Common myeloid progenitor, CD34-positive (primary cell): ENCODE results near the gene TRIM65.
A peak's percentile ranks its signal among the peaks of the same experiment; 100 is the strongest.

Experiments
- CTCF ChIA-PET: fragments of 350-600 bp; sonication (Branson Sonifier 250); formaldehyde crosslinking; loops from one replicate; lab custom pipeline; 2021; ENCODE audit warnings: antibody characterized with exemption; lab: Charles Lee
- POLR2A ChIA-PET: fragments of 350-600 bp; sonication (Branson Sonifier 250); formaldehyde crosslinking; loops from one replicate; lab custom pipeline; 2021; ENCODE audit warnings: antibody characterized with exemption; lab: Charles Lee
- DNase-seq, 3 donors: peaks; one replicate each; pipeline versions ENCODE4 v3.0.0 to v3.0.0-alpha.2; 2013
- H3K27ac ChIP-seq, 2 experiments: 1 replicate in 1 of 2; 2 replicates in 1 of 2; pipeline ENCODE4 v1.7.0; 2013; ENCODE audit warnings: inconsistent platforms in 2 of 2, low read length in 2 of 2, mild to moderate bottlenecking in 2 of 2, low read depth in 1 of 2, moderate library complexity in 1 of 2; ENCODE audit not compliant: severe bottlenecking in 2 of 2, insufficient read depth in 1 of 2, poor library complexity in 1 of 2
- H3K27me3 ChIP-seq, 5 experiments: replicated peaks in 2 of 5; 1 replicate in 3 of 5; 2 replicates in 2 of 5; pipeline versions ENCODE4 v1.6.1 to v1.7.0; 2013; ENCODE audit warnings: low read length in 4 of 5, mild to moderate bottlenecking in 2 of 5, moderate library complexity in 2 of 5, inconsistent platforms in 1 of 5; ENCODE audit not compliant: insufficient read depth in 5 of 5, control insufficient read depth in 4 of 5
- H3K36me3 ChIP-seq, 4 experiments: 1 replicate in 2 of 4; 2 replicates in 2 of 4; pipeline versions ENCODE4 v1.6.1 to v1.7.0; 2013; ENCODE audit warnings: low read length in 3 of 4, control low read depth in 1 of 4, mild to moderate bottlenecking in 1 of 4; ENCODE audit not compliant: control insufficient read depth in 4 of 4, insufficient read depth in 4 of 4
- H3K4me1 ChIP-seq, 4 experiments: 1 replicate in 3 of 4; 2 replicates in 1 of 4; pipeline versions ENCODE4 v1.6.1 to v1.7.1; 2013; ENCODE audit warnings: low read length in 3 of 4, mild to moderate bottlenecking in 3 of 4, control low read depth in 1 of 4, inconsistent platforms in 1 of 4, moderate library complexity in 1 of 4; ENCODE audit not compliant: control insufficient read depth in 4 of 4, insufficient read depth in 4 of 4; ENCODE audit errors: control extremely low read depth in 1 of 4
- H3K4me3 ChIP-seq, 7 experiments: 1 replicate in 4 of 7; 2 replicates in 3 of 7; pipeline versions ENCODE4 v1.5.1 to v1.7.0; 2013; ENCODE audit warnings: mild to moderate bottlenecking in 7 of 7, low read length in 6 of 7, moderate library complexity in 6 of 7, inconsistent platforms in 2 of 7, low read depth in 2 of 7, control low read depth in 1 of 7; ENCODE audit not compliant: insufficient read depth in 4 of 7, control insufficient read depth in 1 of 7; ENCODE audit errors: extremely low read depth in 1 of 7
- H3K9me3 ChIP-seq, 5 experiments: 1 replicate in 4 of 5; 2 replicates in 1 of 5; pipeline versions ENCODE4 v1.6.1 to v1.7.1; 2013; ENCODE audit warnings: low read length in 4 of 5, mild to moderate bottlenecking in 2 of 5, inconsistent platforms in 1 of 5, low read depth in 1 of 5, moderate library complexity in 1 of 5; ENCODE audit not compliant: control insufficient read depth in 4 of 5, insufficient read depth in 2 of 5; ENCODE audit errors: control extremely low read depth in 1 of 5
- WGBS: methylation state at CpG from one replicate; pipeline ENCODE4 v1.1.5; 2013; ENCODE audit not compliant: insufficient coverage; 5-methylcytosine and 5-hydroxymethylcytosine counted together

The TRIM65 gene

GRCh38 chr17:75839942-75840798 lies 56.6 kb downstream of the TRIM65 start:
- POLR2A ChIA-PET = no interaction called here
- no peak for DNase-seq
- Histone ChIP-seq H3K4me1 (peaks cover 0 to 31% (median 28%) of the 10 kb centered on the region in 4 experiments), H3K9me3 (no peaks in the 10 kb centered on the region), H3K36me3 (peaks cover 11 to 52% (median 44%) of the 10 kb centered on the region in 4 experiments), H3K4me3 (no peak overlapping the region), H3K27ac (peak overlapping the region in 1 of 2 experiments; percentile 6), H3K27me3 (no peaks in the 10 kb centered on the region)
- CTCF ChIA-PET = interaction anchor here (2.0 to 14.6 kb wide), 2 partner anchors 9 to 21 kb away, joined by 4 to 174 read pairs; no protein-coding TSS in a partner anchor
- 94% methylated on average over 34 of the region's 36 CpGs for WGBS
